Ascending aorta (tissue), 2 donors: ENCODE results near the gene UNK. TPM values are rescaled to one million over a fixed set of nuclear protein-coding genes. Genes with fewer than 3 reads are reported as not detected.

Source experiments
- DNase-seq, 2 donors: peaks; one replicate each; pipeline ENCODE4 v3.0.0-alpha.2; 2019; ENCODE audit warnings: low spot score in 2 of 2
- H3K27ac ChIP-seq, 2 donors: fragments of 200-600 bp; sonication (generic); one replicate each; pipeline ENCODE4 v1.5.1; 2016 to 2017; ENCODE audit warnings: mild to moderate bottlenecking in 1 of 2
- H3K27me3 ChIP-seq: fragments of 200-600 bp; sonication (generic); one replicate; pipeline ENCODE4 v1.5.1; 2017
- H3K36me3 ChIP-seq, 2 donors: fragments of 200-600 bp; sonication (generic); one replicate each; pipeline ENCODE4 v1.5.1; 2016
- H3K4me1 ChIP-seq, 2 donors: fragments of 200-600 bp; sonication (generic); one replicate each; pipeline ENCODE4 v1.5.1; 2016 to 2017; ENCODE audit warnings: mild to moderate bottlenecking in 1 of 2
- H3K4me3 ChIP-seq, 2 donors: fragments of 200-600 bp; sonication (generic); one replicate each; pipeline ENCODE4 v1.5.1; 2016 to 2017; ENCODE audit warnings: mild to moderate bottlenecking in 1 of 2
- H3K9me3 ChIP-seq, 2 donors: fragments of 200-600 bp; sonication (generic); one replicate each; pipeline ENCODE4 v1.5.1; 2016
- intact Hi-C: fragments of 100-400 bp; cut with DNase I; formaldehyde crosslinking; loops from one replicate; pipeline ENCODE4 v1.15.1; 2023
- total RNA-seq: library from RNA; depleted of rRNA; stranded (reverse); fragments of >200 nt; gene quantifications from one replicate; pipeline ENCODE4 v1.1.0, GENCODE V29; 2016
- TF ChIP-seq, protein P1 (sequence below), 3 experiments: fragments of 200-600 bp in 2 of 3; fragments of 450-650 bp in 1 of 3; sonication (generic) in 2 of 3; IDR thresholded peaks; one replicate each; pipeline ENCODE4 v1.5.1; 2016 to 2019; ENCODE audit warnings: antibody characterized with exemption in 3 of 3, mild to moderate bottlenecking in 1 of 3, moderate library complexity in 1 of 3

UNK gene
- total RNA-seq, 1 donor from 2014 or later: 73.9 TPM

- H3K36me3 ChIP-seq: peaks cover 21 to 39% of the 10 kb centered on the region in 2 donors
- no peak for DNase-seq
- H3K4me1 ChIP-seq: no peaks in the 10 kb centered on the region
- intact Hi-C loops: no loop called here
- no peaks in the 10 kb centered on the region for H3K9me3 ChIP-seq
- TF ChIP-seq, protein P1, sequence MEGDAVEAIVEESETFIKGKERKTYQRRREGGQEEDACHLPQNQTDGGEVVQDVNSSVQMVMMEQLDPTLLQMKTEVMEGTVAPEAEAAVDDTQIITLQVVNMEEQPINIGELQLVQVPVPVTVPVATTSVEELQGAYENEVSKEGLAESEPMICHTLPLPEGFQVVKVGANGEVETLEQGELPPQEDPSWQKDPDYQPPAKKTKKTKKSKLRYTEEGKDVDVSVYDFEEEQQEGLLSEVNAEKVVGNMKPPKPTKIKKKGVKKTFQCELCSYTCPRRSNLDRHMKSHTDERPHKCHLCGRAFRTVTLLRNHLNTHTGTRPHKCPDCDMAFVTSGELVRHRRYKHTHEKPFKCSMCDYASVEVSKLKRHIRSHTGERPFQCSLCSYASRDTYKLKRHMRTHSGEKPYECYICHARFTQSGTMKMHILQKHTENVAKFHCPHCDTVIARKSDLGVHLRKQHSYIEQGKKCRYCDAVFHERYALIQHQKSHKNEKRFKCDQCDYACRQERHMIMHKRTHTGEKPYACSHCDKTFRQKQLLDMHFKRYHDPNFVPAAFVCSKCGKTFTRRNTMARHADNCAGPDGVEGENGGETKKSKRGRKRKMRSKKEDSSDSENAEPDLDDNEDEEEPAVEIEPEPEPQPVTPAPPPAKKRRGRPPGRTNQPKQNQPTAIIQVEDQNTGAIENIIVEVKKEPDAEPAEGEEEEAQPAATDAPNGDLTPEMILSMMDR (IDR thresholded peaks at IDR 0.05): no peak
- no peak overlapping the region for H3K4me3 ChIP-seq
- no peaks in the 10 kb centered on the region for H3K27me3 ChIP-seq
- no peak overlapping the region for H3K27ac ChIP-seq
Observed at GRCh38 chr17:75799402-75799801, 14.8 kb downstream of the UNK start.

DNA sequence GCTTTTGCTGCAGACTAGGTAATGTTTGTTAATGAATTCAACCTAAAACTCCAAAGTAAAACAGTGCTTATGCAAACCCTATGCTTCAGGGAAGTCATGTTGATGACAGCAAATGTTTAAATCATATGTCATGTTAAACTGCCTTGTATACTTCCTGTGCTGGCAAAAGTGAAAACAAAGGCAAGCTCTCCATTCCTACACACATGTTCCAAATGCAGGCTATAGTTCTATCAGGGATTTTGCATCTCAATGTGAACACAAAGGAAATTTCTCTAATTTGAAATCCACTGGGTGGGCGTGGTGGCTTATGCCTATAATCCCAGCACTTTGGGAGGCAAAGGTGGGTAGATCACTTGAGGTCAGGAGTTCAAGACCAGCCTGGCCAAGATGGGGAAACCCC, 19.3 kb downstream of the UNK start:
- H3K9me3 ChIP-seq: no peaks in the 10 kb centered on the region
- no peak for DNase-seq
- TF ChIP-seq, protein P1 (IDR thresholded peaks at IDR 0.05): no peak
- no peak overlapping the region for H3K4me3 ChIP-seq
- peaks cover 13 to 23% of the 10 kb centered on the region in 2 donors for H3K36me3 ChIP-seq
- H3K27me3 ChIP-seq: no peaks in the 10 kb centered on the region
- H3K27ac ChIP-seq: no peak overlapping the region
- H3K4me1 ChIP-seq: peaks cover 0 to 3% of the 10 kb centered on the region in 2 donors
- intact Hi-C loops: no loop called here

GRCh38 chr17:75806822-75807500, 22.4 kb downstream of the UNK start:
- Histone ChIP-seq H3K4me1 (peaks cover 0 to 3% of the 10 kb centered on the region in 2 donors), H3K36me3 (peaks cover 24% of the 10 kb centered on the region in 2 donors), H3K27me3 (no peaks in the 10 kb centered on the region), H3K27ac (peak overlapping the region in 1 of 2 donors; percentile 58), H3K4me3 (no peak overlapping the region), H3K9me3 (no peaks in the 10 kb centered on the region)
- TF ChIP-seq, protein P1 (IDR thresholded peaks at IDR 0.05): no peak
- no peak for DNase-seq
- intact Hi-C loops: no loop called here

GRCh38 chr17:75807861-75808260, 23.3 kb downstream of the UNK start:
- intact Hi-C loops: no loop called here
- peaks cover 33% of the 10 kb centered on the region in 2 donors for H3K36me3 ChIP-seq
- H3K4me1 ChIP-seq: peaks cover 0 to 3% of the 10 kb centered on the region in 2 donors
- TF ChIP-seq, protein P1 (IDR thresholded peaks at IDR 0.05): no peak
- H3K27ac ChIP-seq: peak overlapping the region; percentile 58 to 62
- H3K9me3 ChIP-seq: no peaks in the 10 kb centered on the region
- H3K27me3 ChIP-seq: no peaks in the 10 kb centered on the region
- no peak for DNase-seq
- no peak overlapping the region for H3K4me3 ChIP-seq

DNA sequence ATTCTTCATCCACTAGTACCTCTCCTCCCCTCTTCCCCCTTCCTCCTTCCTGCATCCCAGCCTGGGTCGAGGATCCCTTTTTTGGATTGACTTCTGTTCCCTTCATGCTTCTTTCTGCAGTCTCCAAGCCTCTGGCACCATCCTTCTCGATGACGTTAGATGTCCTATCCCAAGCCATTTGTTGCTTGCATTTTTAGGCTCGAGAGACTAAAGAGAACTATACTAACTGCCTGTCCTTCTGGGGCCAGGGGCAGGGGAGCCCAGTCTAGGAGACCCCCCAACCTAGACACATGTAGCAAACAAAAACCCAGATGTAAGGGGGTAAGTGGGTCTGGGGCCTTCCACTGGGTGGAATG, 23.9 kb downstream of the UNK start:
- H3K4me3 ChIP-seq: no peak overlapping the region
- no peak for DNase-seq
- H3K9me3 ChIP-seq: no peaks in the 10 kb centered on the region
- H3K27me3 ChIP-seq: no peaks in the 10 kb centered on the region
- peaks cover 0 to 3% of the 10 kb centered on the region in 2 donors for H3K4me1 ChIP-seq
- H3K36me3 ChIP-seq: peaks cover 39 to 40% of the 10 kb centered on the region in 2 donors
- TF ChIP-seq, protein P1 (IDR thresholded peaks at IDR 0.05): no peak
- intact Hi-C loops: no loop called here
- peak overlapping the region; percentile 58 to 62 for H3K27ac ChIP-seq
